H9 (cell line): ENCODE results near the gene CLRN3. TPM values are rescaled to one million over a fixed set of nuclear protein-coding genes. Genes with fewer than 3 reads are reported as not detected.

Experiments
- DNase-seq: peaks from one replicate; pipeline ENCODE4 v3.0.0-alpha.2; 2017
- H2AFZ ChIP-seq: one replicate; pipeline ENCODE4 v1.6.1; 2013; ENCODE audit warnings: mild to moderate bottlenecking, low read length, control low read depth, moderate library complexity
- H2AK5ac ChIP-seq: 2 replicates; pipeline ENCODE4 v1.6.1; 2013; ENCODE audit warnings: low read length, control low read depth, mixed read lengths; ENCODE audit not compliant: insufficient read length
- H2BK120ac ChIP-seq: one replicate; pipeline ENCODE4 v1.6.1; 2013; ENCODE audit warnings: low read depth, mild to moderate bottlenecking, low read length, control low read depth, inconsistent platforms; ENCODE audit not compliant: poor library complexity, severe bottlenecking
- H2BK12ac ChIP-seq: 2 replicates; pipeline ENCODE4 v1.6.1; 2013; ENCODE audit warnings: low read length, control low read depth, mixed read lengths, low read depth; ENCODE audit not compliant: insufficient read length
- H2BK15ac ChIP-seq: 2 replicates; pipeline ENCODE4 v1.6.1; 2013; ENCODE audit warnings: low read depth, low read length, control low read depth
- H2BK20ac ChIP-seq: one replicate; pipeline ENCODE4 v1.6.1; 2013; ENCODE audit warnings: low read depth, mild to moderate bottlenecking, low read length, control low read depth, inconsistent platforms; ENCODE audit not compliant: poor library complexity, severe bottlenecking
- H2BK5ac ChIP-seq: 2 replicates; pipeline ENCODE4 v1.6.1; 2013; ENCODE audit warnings: low read length, control low read depth, mixed read lengths; ENCODE audit not compliant: insufficient read length
- H3K14ac ChIP-seq: 2 replicates; pipeline ENCODE4 v1.6.1; 2013; ENCODE audit warnings: low read length, control low read depth; ENCODE audit not compliant: insufficient read depth
- H3K18ac ChIP-seq: 2 replicates; pipeline ENCODE4 v1.6.1; 2013; ENCODE audit warnings: low read depth, mild to moderate bottlenecking, mixed read lengths, low read length, control low read depth; ENCODE audit not compliant: insufficient read length
- H3K23ac ChIP-seq: 2 replicates; pipeline ENCODE4 v1.6.1; 2013; ENCODE audit warnings: low read length, control low read depth, mixed read lengths, low read depth; ENCODE audit not compliant: insufficient read length
- H3K23me2 ChIP-seq: 2 replicates; pipeline ENCODE4 v1.6.1; 2013; ENCODE audit warnings: low read depth, mild to moderate bottlenecking, mixed read lengths, low read length, control low read depth; ENCODE audit not compliant: insufficient read length, poor library complexity, severe bottlenecking
- H3K27ac ChIP-seq: 2 replicates; pipeline ENCODE4 v1.5.1; 2013; ENCODE audit warnings: low read length, control low read depth, mixed read lengths, low read depth; ENCODE audit not compliant: insufficient read length
- H3K27me3 ChIP-seq: 2 replicates; pipeline ENCODE4 v1.6.1; 2013; ENCODE audit warnings: low read length, control low read depth, inconsistent platforms; ENCODE audit not compliant: insufficient read depth
- H3K4ac ChIP-seq: 2 replicates; pipeline ENCODE4 v1.6.1; 2013; ENCODE audit warnings: low read depth, mild to moderate bottlenecking, control low read depth, inconsistent platforms, low read length, moderate library complexity
- H3K4me1 ChIP-seq: 2 replicates; pipeline ENCODE4 v1.6.1; 2013; ENCODE audit warnings: low read length, control low read depth, inconsistent platforms; ENCODE audit not compliant: insufficient read depth
- H3K4me2 ChIP-seq: 2 replicates; pipeline ENCODE4 v1.6.1; 2013; ENCODE audit warnings: low read length, control low read depth, mixed read lengths; ENCODE audit not compliant: insufficient read length, insufficient read depth
- H3K56ac ChIP-seq: 2 replicates; pipeline ENCODE4 v1.6.1; 2013; ENCODE audit warnings: low read depth, mild to moderate bottlenecking, mixed read lengths, low read length, control low read depth; ENCODE audit not compliant: insufficient read length
- H3K79me1 ChIP-seq: 2 replicates; pipeline ENCODE4 v1.6.1; 2013; ENCODE audit warnings: low read depth, mild to moderate bottlenecking, moderate library complexity, low read length, control low read depth, inconsistent platforms; ENCODE audit not compliant: insufficient read depth, poor library complexity, severe bottlenecking
- H3K79me2 ChIP-seq: 2 replicates; pipeline ENCODE4 v1.6.1; 2013; ENCODE audit warnings: low read length, control low read depth, inconsistent platforms; ENCODE audit not compliant: insufficient read depth
- H3K9ac ChIP-seq: 2 replicates; pipeline ENCODE4 v1.6.1; 2013; ENCODE audit warnings: low read length, control low read depth, mixed read lengths; ENCODE audit not compliant: insufficient read length; ENCODE audit errors: extremely low read depth
- H3K9me3 ChIP-seq: one replicate; pipeline ENCODE4 v1.6.1; 2013; ENCODE audit warnings: low read depth, low read length, inconsistent platforms; ENCODE audit not compliant: control insufficient read depth
- H3T11ph ChIP-seq: one replicate; pipeline ENCODE4 v1.6.1; 2013; ENCODE audit warnings: mild to moderate bottlenecking, low read length, control low read depth, inconsistent platforms
- H4K20me1 ChIP-seq: one replicate; pipeline ENCODE4 v1.6.1; 2013; ENCODE audit not compliant: control insufficient read depth, insufficient read length, insufficient read depth
- H4K5ac ChIP-seq: 2 replicates; pipeline ENCODE4 v1.6.1; 2013; ENCODE audit warnings: low read depth, mild to moderate bottlenecking, mixed read lengths, low read length, control low read depth; ENCODE audit not compliant: insufficient read length
- H4K8ac ChIP-seq: replicated peaks from 2 replicates; pipeline ENCODE4 v1.6.1; 2013; ENCODE audit warnings: low read length, control low read depth, mixed read lengths, low read depth; ENCODE audit not compliant: insufficient read length
- H4K91ac ChIP-seq: 2 replicates; pipeline ENCODE4 v1.6.1; 2013; ENCODE audit warnings: low read depth, mild to moderate bottlenecking, moderate library complexity, mixed read lengths, low read length, control low read depth; ENCODE audit not compliant: insufficient read length
- H3K27ac Mint-ChIP-seq, 3 experiments: 2 replicates in 2 of 3; 3 replicates in 1 of 3; pipeline ENCODE4 v1.8.0; 2020 to 2021; ENCODE audit warnings: mixed read lengths in 3 of 3, mild to moderate bottlenecking in 1 of 3, moderate library complexity in 1 of 3
- H3K27me3 Mint-ChIP-seq: 2 replicates; pipeline ENCODE4 v1.8.0; 2021; ENCODE audit warnings: low read depth, mild to moderate bottlenecking, moderate library complexity, mixed read lengths
- H3K36me3 Mint-ChIP-seq, 3 experiments: 2 replicates in 2 of 3; 3 replicates in 1 of 3; pipeline ENCODE4 v1.8.0; 2020 to 2021; ENCODE audit warnings: low read depth in 3 of 3, mixed read lengths in 3 of 3; ENCODE audit not compliant: insufficient read depth in 1 of 3
- H3K4me1 Mint-ChIP-seq, 2 experiments: 2 replicates each; pipeline ENCODE4 v1.8.0; 2020; ENCODE audit warnings: mixed read lengths in 2 of 2
- H3K4me3 Mint-ChIP-seq, 2 experiments: 2 replicates in 1 of 2; 3 replicates in 1 of 2; pipeline ENCODE4 v1.8.0; 2020 to 2021; ENCODE audit warnings: mild to moderate bottlenecking in 2 of 2, mixed read lengths in 2 of 2, moderate library complexity in 1 of 2
- H3K9me3 Mint-ChIP-seq, 2 experiments: 2 replicates in 1 of 2; 3 replicates in 1 of 2; pipeline ENCODE4 v1.8.0; 2020; ENCODE audit warnings: mild to moderate bottlenecking in 2 of 2, mixed read lengths in 2 of 2, moderate library complexity in 1 of 2
- WGBS: extraction: QIAGEN DNeasy Blood & Tissue Kit; methylation state at CpG from one replicate; pipeline ENCODE4 v1.1.7; 2013; ENCODE audit warnings: missing lambda C conversion rate, low lambda C conversion rate, mixed read lengths; ENCODE audit not compliant: insufficient read length; ENCODE audit errors: extremely low coverage; 5-methylcytosine and 5-hydroxymethylcytosine counted together
- total RNA-seq: library from RNA; stranded (reverse); gene quantifications from 2 replicates; pipeline ENCODE4 v1.2.1, GENCODE V29; 2021
- TF ChIP-seq, protein P1 (sequence below): fragments of 200-600 bp; sonication (generic); conservative IDR thresholded peaks from 3 replicates; pipeline ENCODE4 v1.8.0; 2021; ENCODE audit warnings: antibody characterized with exemption, mild to moderate bottlenecking

Gene CLRN3
- total RNA-seq, 1 experiment from 2014 or later: not detected

DNA sequence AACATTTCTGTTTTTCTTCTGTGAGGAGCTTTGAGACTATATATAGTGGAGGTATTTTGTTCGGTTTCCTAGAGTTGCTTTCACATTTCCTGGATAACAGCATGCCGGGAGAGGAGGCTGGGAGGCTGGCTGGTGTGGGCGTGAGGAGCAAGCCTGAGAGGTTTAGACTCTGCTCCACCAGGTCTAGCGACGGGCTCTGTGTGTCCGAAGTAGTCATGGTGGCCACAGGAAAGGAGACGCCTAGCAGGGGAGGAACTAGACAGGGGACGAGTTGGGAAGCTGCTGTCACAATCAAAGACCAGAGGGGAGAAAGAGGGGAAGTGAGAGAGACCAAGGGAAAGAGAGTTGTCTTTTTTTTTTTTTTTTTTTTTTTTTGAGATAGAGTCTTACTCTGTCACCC, 33.7 kb upstream of the CLRN3 start:
- peaks cover 14 to 21% of the 10 kb centered on the region in 2 experiments; a peak in 3 of 4 replicates for H3K4me1 Mint-ChIP-seq
- peak overlapping the region in 1 of 3 experiments; percentile 56; a peak in 3 of 7 replicates for H3K27ac Mint-ChIP-seq

More for the DNA sequence above, 33.7 kb upstream of the CLRN3 start:
- Histone ChIP-seq H3K27ac (no peak overlapping the region), H3K79me2 (no peaks in the 10 kb centered on the region), H3K4ac (no peak overlapping the region), H3K4me1 (no peaks in the 10 kb centered on the region), H3K79me1 (no peaks in the 10 kb centered on the region), H3K4me2 (no peak overlapping the region), H3K14ac (no peak overlapping the region), H2AK5ac (no peak overlapping the region), H3K18ac (no peak overlapping the region), H2BK12ac (no peak overlapping the region), H3K9me3 (no peaks in the 10 kb centered on the region), H4K5ac (no peak overlapping the region), H2AFZ (no peak overlapping the region), H2BK120ac (no peak overlapping the region), H3K9ac (no peak overlapping the region), H3K23me2 (no peaks in the 10 kb centered on the region), H3K23ac (no peak overlapping the region), H4K8ac (no peak overlapping the region), H2BK5ac (no peak overlapping the region), H2BK20ac (no peak overlapping the region), H4K20me1 (no peaks in the 10 kb centered on the region), H2BK15ac (no peak overlapping the region), H3K27me3 (no peaks in the 10 kb centered on the region), H3K56ac (no peak overlapping the region), H3T11ph (no peak overlapping the region), H4K91ac (no peak overlapping the region)
- WGBS: no CpG with 5 or more reads among the region's 8 CpGs
- TF ChIP-seq, protein P1, sequence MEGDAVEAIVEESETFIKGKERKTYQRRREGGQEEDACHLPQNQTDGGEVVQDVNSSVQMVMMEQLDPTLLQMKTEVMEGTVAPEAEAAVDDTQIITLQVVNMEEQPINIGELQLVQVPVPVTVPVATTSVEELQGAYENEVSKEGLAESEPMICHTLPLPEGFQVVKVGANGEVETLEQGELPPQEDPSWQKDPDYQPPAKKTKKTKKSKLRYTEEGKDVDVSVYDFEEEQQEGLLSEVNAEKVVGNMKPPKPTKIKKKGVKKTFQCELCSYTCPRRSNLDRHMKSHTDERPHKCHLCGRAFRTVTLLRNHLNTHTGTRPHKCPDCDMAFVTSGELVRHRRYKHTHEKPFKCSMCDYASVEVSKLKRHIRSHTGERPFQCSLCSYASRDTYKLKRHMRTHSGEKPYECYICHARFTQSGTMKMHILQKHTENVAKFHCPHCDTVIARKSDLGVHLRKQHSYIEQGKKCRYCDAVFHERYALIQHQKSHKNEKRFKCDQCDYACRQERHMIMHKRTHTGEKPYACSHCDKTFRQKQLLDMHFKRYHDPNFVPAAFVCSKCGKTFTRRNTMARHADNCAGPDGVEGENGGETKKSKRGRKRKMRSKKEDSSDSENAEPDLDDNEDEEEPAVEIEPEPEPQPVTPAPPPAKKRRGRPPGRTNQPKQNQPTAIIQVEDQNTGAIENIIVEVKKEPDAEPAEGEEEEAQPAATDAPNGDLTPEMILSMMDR: no peak
- Mint-ChIP-seq H3K4me3 (no peak overlapping the region; a peak in 1 of 5 replicates), H3K27me3 (peaks cover 2% of the 10 kb centered on the region; the same call in 1 of the 2 replicates), H3K36me3 (peaks cover 0 to 4% (median 2%) of the 10 kb centered on the region in 3 experiments; a peak in 3 of 7 replicates), H3K9me3 (peaks cover 2 to 4% of the 10 kb centered on the region in 2 experiments; a peak in 3 of 5 replicates)
- no peak for DNase-seq
